AG09319 (cell line): ENCODE measurements around the gene LCN10.

ENCODE experiments used
- DNase-seq: peaks from one replicate; pipeline ENCODE4 v3.0.0-alpha.2; 2010; ENCODE audit warnings: low read depth; ENCODE audit errors: extremely low read depth
- CTCF ChIP-seq: IDR thresholded peaks from 2 replicates; pipeline ENCODE4 v1.5.1; 2011; ENCODE audit warnings: low read depth, mild to moderate bottlenecking, inconsistent platforms, low read length, moderate library complexity

Gene LCN10

GRCh38 chr9:136693490-136694162, 49.1 kb downstream of the LCN10 start:
- no peak for DNase-seq
- no peak for TF ChIP-seq CTCF

GRCh38 chr9:136693135-136693489, 49.6 kb downstream of the LCN10 start:
- DNase-seq = no peak
- TF ChIP-seq CTCF = no peak

GRCh38 chr9:136692185-136693134, 50.3 kb downstream of the LCN10 start:
- DNase-seq = no peak

GRCh38 chr9:136691316-136692184, 51.2 kb downstream of the LCN10 start:
- no peak for TF ChIP-seq CTCF
- DNase-seq = no peak

More at GRCh38 chr9:136692185-136693134, 50.3 kb downstream of the LCN10 start:
- no peak for TF ChIP-seq CTCF

GRCh38 chr9:136690806-136691261, 51.9 kb downstream of the LCN10 start:
- no peak for DNase-seq
- TF ChIP-seq CTCF = no peak

- DNase-seq = no peak
- TF ChIP-seq CTCF = no peak
Observed at GRCh38 chr9:136690104-136690805, 52.5 kb downstream of the LCN10 start.
